OCI-M2 (cell line): ENCODE measurements around the gene ST14.
"Not testable (repeated sequence)": the region's sequence is repeated elsewhere in the genome, so short reads cannot be mapped to it uniquely, and the experiment has no call there.

ENCODE experiments used
- DNase-seq: peaks from one replicate; lab custom pipeline; 2025; ENCODE audit not compliant: unreplicated experiment; lab: John Stamatoyannopoulos, UW

Gene ST14

GRCh38 chr11:130188047-130188446 lies 28.5 kb downstream of the ST14 start:
- no peak for DNase-seq

GRCh38 chr11:130188585-130189347 lies 29.2 kb downstream of the ST14 start:
- no peak for DNase-seq

- no peak for DNase-seq
Measured at GRCh38 chr11:130189492-130190210, 30.1 kb downstream of the ST14 start.

- DNase-seq: no peak
Measured at GRCh38 chr11:130190371-130190881, 30.8 kb downstream of the ST14 start.

GRCh38 chr11:130191896-130192295 lies 32.3 kb downstream of the ST14 start:
- no peak for DNase-seq

- DNase-seq: no peak
Measured at GRCh38 chr11:130192845-130193267, 33.3 kb downstream of the ST14 start.

- not testable (repeated sequence) for DNase-seq
Measured at GRCh38 chr11:130193551-130193950, 34.0 kb downstream of the ST14 start.

GRCh38 chr11:130194241-130195023 lies 34.9 kb downstream of the ST14 start:
- DNase-seq: no peak

- DNase-seq: no peak
Measured at GRCh38 chr11:130197386-130198035, 37.9 kb downstream of the ST14 start.

- no peak for DNase-seq
Measured at GRCh38 chr11:130198292-130198691, 38.7 kb downstream of the ST14 start.

GRCh38 chr11:130198964-130199363 lies 39.4 kb downstream of the ST14 start:
- no peak for DNase-seq

- DNase-seq: no peak
Measured at GRCh38 chr11:130199792-130200191, 40.2 kb downstream of the ST14 start.

GRCh38 chr11:130201026-130201425 lies 41.4 kb downstream of the ST14 start:
- DNase-seq: no peak

- DNase-seq: no peak
Measured at GRCh38 chr11:130202009-130202817, 42.6 kb downstream of the ST14 start.

GRCh38 chr11:130202818-130203689 lies 43.5 kb downstream of the ST14 start:
- no peak for DNase-seq

GRCh38 chr11:130203766-130204702 lies 44.5 kb downstream of the ST14 start:
- DNase-seq: no peak

- no peak for DNase-seq
Measured at GRCh38 chr11:130204703-130205095, 45.1 kb downstream of the ST14 start.

- DNase-seq: no peak
Measured at GRCh38 chr11:130206141-130206540, 46.6 kb downstream of the ST14 start.
